HepG2 (cell line): ENCODE measurements around the gene IFT88. TPM values are rescaled to one million over a fixed set of nuclear protein-coding genes. Genes with fewer than 3 reads are reported as not detected.

Experiments
- DMTF1 ChIP-seq: sonication (generic); formaldehyde crosslinking; IDR thresholded peaks from 2 replicates; pipeline ENCODE4 v1.4.0; 2020; ENCODE audit warnings: mild to moderate bottlenecking, missing genetic modification reagents
- EED ChIP-seq: sonication (generic); formaldehyde crosslinking; IDR thresholded peaks from 2 replicates; pipeline ENCODE4 v1.5.0; 2020; ENCODE audit warnings: mild to moderate bottlenecking, missing genetic modification reagents
- FOXO1 ChIP-seq: sonication (generic); formaldehyde crosslinking; IDR thresholded peaks from 2 replicates; pipeline ENCODE4 v1.4.0; 2020; ENCODE audit warnings: missing genetic modification reagents
- GRHL1 ChIP-seq: sonication (generic); formaldehyde crosslinking; conservative IDR thresholded peaks from 2 replicates; pipeline ENCODE4 v1.8.0; 2022; ENCODE audit warnings: missing genetic modification reagents
- HDAC2 ChIP-seq: sonication (generic); formaldehyde crosslinking; IDR thresholded peaks from 2 replicates; pipeline ENCODE4 v1.4.0; 2020; ENCODE audit warnings: missing genetic modification reagents
- MBD4 ChIP-seq: IDR thresholded peaks from 2 replicates; pipeline ENCODE4 v1.6.1; 2012; ENCODE audit warnings: low read length, inconsistent platforms, borderline replicate concordance
- MEIS1 ChIP-seq: sonication (generic); formaldehyde crosslinking; IDR thresholded peaks from 2 replicates; pipeline ENCODE4 v1.9.0; 2021; ENCODE audit warnings: mild to moderate bottlenecking, missing genetic modification reagents, moderate library complexity, borderline replicate concordance
- PHB2 ChIP-seq: fragments of 450-650 bp; IDR thresholded peaks from 2 replicates; pipeline ENCODE4 v1.6.1; 2018; ENCODE audit not compliant: partially characterized antibody
- PITX1 ChIP-seq: sonication (generic); formaldehyde crosslinking; IDR thresholded peaks from 2 replicates; pipeline ENCODE4 v1.5.1; 2020; ENCODE audit warnings: mild to moderate bottlenecking, missing genetic modification reagents
- POLR2AphosphoS2 ChIP-seq: IDR thresholded peaks from 2 replicates; pipeline ENCODE4 v1.6.1; 2011; ENCODE audit warnings: low read depth, low read length, improper control_type of control experiment
- REXO4 ChIP-seq: sonication (generic); formaldehyde crosslinking; IDR thresholded peaks from 2 replicates; pipeline ENCODE4 v1.8.0; 2022; ENCODE audit warnings: missing genetic modification reagents, mild to moderate bottlenecking, borderline replicate concordance
- RFX1 ChIP-seq: fragments of 450-650 bp; IDR thresholded peaks from 2 replicates; pipeline ENCODE4 v1.6.1; 2017
- ZBTB39 ChIP-seq: sonication (generic); formaldehyde crosslinking; IDR thresholded peaks from 2 replicates; pipeline ENCODE4 v1.5.0; 2020; ENCODE audit warnings: missing genetic modification reagents
- ZNF382 ChIP-seq: sonication (generic); formaldehyde crosslinking; IDR thresholded peaks from 2 replicates; pipeline ENCODE4 v1.5.0; 2020; ENCODE audit warnings: missing genetic modification reagents, mild to moderate bottlenecking, borderline replicate concordance
- ZNF441 ChIP-seq: sonication (generic); formaldehyde crosslinking; IDR thresholded peaks from 2 replicates; pipeline ENCODE4 v1.7.0; 2021; ENCODE audit warnings: missing genetic modification reagents, borderline replicate concordance
- ZNF512 ChIP-seq: sonication (generic); formaldehyde crosslinking; IDR thresholded peaks from 2 replicates; pipeline ENCODE4 v1.4.0; 2020; ENCODE audit warnings: mild to moderate bottlenecking, missing genetic modification reagents
- ZNF773 ChIP-seq: sonication (generic); formaldehyde crosslinking; IDR thresholded peaks from 2 replicates; pipeline ENCODE4 v1.4.0; 2020; ENCODE audit warnings: missing genetic modification reagents, borderline replicate concordance
- ZNF780A ChIP-seq: sonication (generic); formaldehyde crosslinking; IDR thresholded peaks from 2 replicates; pipeline ENCODE4 v1.8.0; 2022; ENCODE audit warnings: mild to moderate bottlenecking, missing genetic modification reagents, moderate library complexity
- ZNF788 ChIP-seq: sonication (generic); formaldehyde crosslinking; IDR thresholded peaks from 2 replicates; pipeline ENCODE4 v1.5.0; 2020; ENCODE audit warnings: mild to moderate bottlenecking, missing genetic modification reagents, borderline replicate concordance
- ZNF816 ChIP-seq: sonication (generic); formaldehyde crosslinking; IDR thresholded peaks from 2 replicates; pipeline ENCODE4 v1.8.0; 2022; ENCODE audit warnings: missing genetic modification reagents, mild to moderate bottlenecking, borderline replicate concordance
- polyA plus RNA-seq, 8 experiments: library from polyadenylated mRNA; depleted of rRNA in 3 of 8; stranded (reverse) in 7 of 8; unstranded in 1 of 8; fragments of >200 nt; fragmentation: Illumina TruSeq in 4 of 8; extraction: Trizol in 4 of 8; gene quantifications; 2 replicates each; pipeline versions ENCODE4 v1.2.1 to v1.2.3, GENCODE V29; 2011 to 2016; ENCODE audit warnings: low read depth in 4 of 8, missing spikeins in 1 of 8, mixed read lengths in 1 of 8; ENCODE audit not compliant: insufficient read depth in 1 of 8
- total RNA-seq, 5 experiments: library from RNA; depleted of rRNA; stranded (reverse); fragments of >200 nt; fragmentation: Illumina TruSeq; extraction: Trizol; gene quantifications; 2 replicates each; pipeline ENCODE4 v1.2.3, GENCODE V29; 2016; ENCODE audit warnings: low read depth in 1 of 5

The IFT88 gene
- total and polyA plus RNA-seq, 2 of the 13 experiments (the other 11 are each of a cell fraction or from before 2014, with no cell fraction given): 8.4 to 19.9 TPM

GRCh38 chr13:20566898-20567874, at the start of gene IFT88 (continued):
- TF ChIP-seq ZNF512 (CRISPR knock-in tag): 0 out of 2 replicates have a peak, but pooled peaks have one; percentile 33
- TF ChIP-seq EED (CRISPR knock-in tag): no peak
- peak; percentile 35; the same call in 1 of the 2 replicates for TF ChIP-seq MEIS1 (CRISPR knock-in tag)
- TF ChIP-seq FOXO1 (CRISPR knock-in tag): no peak
- TF ChIP-seq ZNF788 (CRISPR knock-in tag): peak; percentile 39; the same call in 1 of the 2 replicates
- TF ChIP-seq HDAC2 (CRISPR knock-in tag): peak; percentile 81
- no peak for TF ChIP-seq GRHL1 (CRISPR knock-in tag)
- TF ChIP-seq ZNF780A (CRISPR knock-in tag): no peak
- no peak for TF ChIP-seq DMTF1
- TF ChIP-seq ZNF441: peak; percentile 3; the same call in 1 of the 2 replicates
- no peak; the same call in 1 of the 2 replicates for TF ChIP-seq ZNF816 (CRISPR knock-in tag)
- peak; percentile 59; the same call in 1 of the 2 replicates for TF ChIP-seq RFX1
- TF ChIP-seq PHB2: no peak
- no peak for TF ChIP-seq ZNF382 (CRISPR knock-in tag)
- TF ChIP-seq PITX1 (CRISPR knock-in tag): no peak
- TF ChIP-seq POLR2AphosphoS2: no peak
- 0 out of 2 replicates have a peak, but pooled peaks have one; percentile 67 for TF ChIP-seq REXO4
- no peak for TF ChIP-seq ZBTB39 (CRISPR knock-in tag)
- no peak for TF ChIP-seq MBD4
- peak; percentile 79; the same call in 1 of the 2 replicates for TF ChIP-seq ZNF773 (CRISPR knock-in tag)
